ENCODE data around the gene POLR3A.

Gene POLR3A

GRCh38 chr10:77983384-77984341 lies 45.7 kb downstream of the POLR3A start:
- no peak for TF ChIP-seq Cebpa-rat (IDR thresholded peaks at IDR 0.05)
- H4K20me1 ChIP-seq, result peaks cover 0 to 17% (median 4%) of the 10 kb centered on the region in 11 experiments; a peak in 9 of 22 replicates
- peaks cover 92 to 100% (median 98%) of the 10 kb centered on the region in 11 experiments for H3K36me3 ChIP-seq
- no peaks in the 10 kb centered on the region for H3K27me3 ChIP-seq
- no peak overlapping the region for H3K4me3 ChIP-seq
- peak overlapping the region in 1 of 11 experiments; percentile 21; a peak in 2 of 22 replicates for H3K27ac ChIP-seq
- peaks cover 0 to 27% (median 4%) of the 10 kb centered on the region in 10 experiments; a peak in 9 of 20 replicates for H3K4me1 ChIP-seq
- H3K9ac ChIP-seq, result 0 out of 22 replicates have a peak overlapping the region, but pooled peaks of 1 of the 11 experiments have one; percentile 0
- peak overlapping the region in 4 of 11 experiments; percentile 30 to 58 (median 36); a peak in 7 of 22 replicates for H3K4me2 ChIP-seq
- H3K9me3 ChIP-seq (replicated peaks in 1 of 11), result no peaks in the 10 kb centered on the region

DNA sequence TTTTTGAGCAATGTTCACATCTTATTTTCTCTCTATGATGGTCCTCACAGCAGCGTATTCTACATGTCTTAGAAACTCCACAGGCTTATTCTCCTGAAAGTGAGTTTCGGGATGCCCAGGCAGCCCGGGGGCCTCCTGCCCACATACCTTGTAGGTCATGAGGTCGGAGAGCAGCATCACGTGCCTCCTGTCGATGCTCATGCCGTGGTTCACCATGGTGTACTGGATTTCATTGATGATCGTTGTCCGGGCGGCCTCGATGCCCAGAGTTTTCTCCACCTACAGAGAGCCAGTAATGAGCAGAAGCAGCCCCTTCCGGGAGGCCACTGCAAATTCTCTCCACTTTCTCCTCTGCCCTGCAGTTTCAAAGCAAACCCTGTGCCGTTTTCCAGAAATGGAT lies 48.0 kb downstream of the POLR3A start:
- Histone ChIP-seq H3K9me3 (replicated peaks in 1 of 11) (no peaks in the 10 kb centered on the region), H3K27me3 (no peaks in the 10 kb centered on the region), H3K4me2 (no peak overlapping the region), H4K20me1 (peaks cover 0 to 17% (median 0%) of the 10 kb centered on the region in 11 experiments; a peak in 4 of 22 replicates), H3K4me1 (peaks cover 0 to 27% (median 4%) of the 10 kb centered on the region in 10 experiments; a peak in 9 of 20 replicates), H3K36me3 (peaks cover 92 to 100% (median 98%) of the 10 kb centered on the region in 11 experiments), H3K9ac (no peak overlapping the region), H3K4me3 (no peak overlapping the region), H3K27ac (no peak overlapping the region)
- TF ChIP-seq Cebpa-rat (IDR thresholded peaks at IDR 0.05), result no peak

GRCh38 chr10:77979221-77979620 lies 50.1 kb downstream of the POLR3A start:
- Histone ChIP-seq H3K4me2 (no peak overlapping the region), H3K36me3 (peaks cover 91 to 99% (median 97%) of the 10 kb centered on the region in 11 experiments), H4K20me1 (peaks cover 0 to 11% (median 0%) of the 10 kb centered on the region in 11 experiments; a peak in 4 of 22 replicates), H3K9me3 (replicated peaks in 1 of 11) (no peaks in the 10 kb centered on the region), H3K27ac (no peak overlapping the region), H3K4me3 (no peak overlapping the region), H3K4me1 (peaks cover 0 to 14% (median 4%) of the 10 kb centered on the region in 10 experiments; a peak in 9 of 20 replicates), H3K27me3 (no peaks in the 10 kb centered on the region), H3K9ac (no peak overlapping the region)
- no peak for TF ChIP-seq Cebpa-rat (IDR thresholded peaks at IDR 0.05)

GRCh38 chr10:77978360-77978759 lies 51.0 kb downstream of the POLR3A start:
- Histone ChIP-seq H3K27ac (no peak overlapping the region), H3K9me3 (replicated peaks in 1 of 11) (no peaks in the 10 kb centered on the region), H3K4me3 (no peak overlapping the region), H3K9ac (no peak overlapping the region), H3K36me3 (peaks cover 83 to 91% (median 89%) of the 10 kb centered on the region in 11 experiments), H4K20me1 (peaks cover 0 to 11% (median 0%) of the 10 kb centered on the region in 11 experiments; a peak in 4 of 22 replicates), H3K4me1 (peaks cover 0 to 6% (median under 1%) of the 10 kb centered on the region in 10 experiments; a peak in 9 of 20 replicates), H3K27me3 (no peaks in the 10 kb centered on the region), H3K4me2 (no peak overlapping the region)
- no peak for TF ChIP-seq Cebpa-rat (IDR thresholded peaks at IDR 0.05)

- Histone ChIP-seq H3K36me3 (peaks cover 79 to 86% (median 84%) of the 10 kb centered on the region in 11 experiments), H3K4me3 (no peak overlapping the region), H4K20me1 (peaks cover 0 to 11% (median 0%) of the 10 kb centered on the region in 11 experiments; a peak in 4 of 22 replicates), H3K4me1 (peaks cover 0 to 2% (median 0%) of the 10 kb centered on the region in 10 experiments; a peak in 3 of 20 replicates), H3K9me3 (replicated peaks in 1 of 11) (no peaks in the 10 kb centered on the region), H3K27ac (no peak overlapping the region), H3K27me3 (no peaks in the 10 kb centered on the region), H3K9ac (no peak overlapping the region), H3K4me2 (no peak overlapping the region)
- no peak for TF ChIP-seq Cebpa-rat (IDR thresholded peaks at IDR 0.05)
Measured at GRCh38 chr10:77977934-77978333, 51.4 kb downstream of the POLR3A start.

DNA sequence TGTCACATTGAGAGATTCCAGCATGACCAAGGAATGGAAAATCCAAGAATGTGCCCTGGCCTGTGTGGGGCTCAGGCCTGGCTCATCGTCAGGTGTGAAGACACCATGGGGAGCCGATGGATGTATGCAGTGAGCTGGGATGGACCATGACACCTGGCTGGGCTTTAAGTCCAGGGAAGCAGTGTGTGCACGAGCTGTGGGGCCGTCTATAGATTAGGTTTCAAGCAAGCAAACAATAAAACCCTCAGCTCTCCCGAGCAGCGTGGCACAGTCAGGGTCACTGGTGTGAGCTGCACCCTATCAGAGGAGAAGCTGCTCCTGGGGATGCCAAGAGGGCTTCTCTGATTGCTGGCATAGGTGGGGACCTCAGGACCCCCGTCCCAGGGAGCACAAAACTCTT lies 52.3 kb downstream of the POLR3A start:
- H3K9me3 ChIP-seq (replicated peaks in 1 of 11), result no peaks in the 10 kb centered on the region
- TF ChIP-seq Cebpa-rat (IDR thresholded peaks at IDR 0.05), result no peak
- H4K20me1 ChIP-seq, result peaks cover 0 to 11% (median 0%) of the 10 kb centered on the region in 11 experiments; a peak in 4 of 22 replicates
- no peak overlapping the region for H3K9ac ChIP-seq
- no peak overlapping the region for H3K4me2 ChIP-seq
- no peak overlapping the region for H3K27ac ChIP-seq
- no peaks in the 10 kb centered on the region for H3K27me3 ChIP-seq
- H3K36me3 ChIP-seq, result peaks cover 69 to 80% (median 75%) of the 10 kb centered on the region in 11 experiments
- no peak overlapping the region for H3K4me3 ChIP-seq
- no peaks in the 10 kb centered on the region; a peak in 1 of 20 replicates for H3K4me1 ChIP-seq

GRCh38 chr10:77975086-77975666 lies 54.1 kb downstream of the POLR3A start:
- Histone ChIP-seq H3K4me2 (no peak overlapping the region), H4K20me1 (peaks cover 0 to 11% (median 0%) of the 10 kb centered on the region in 11 experiments; a peak in 2 of 22 replicates), H3K9ac (no peak overlapping the region), H3K4me1 (peaks cover 10 to 16% (median 13%) of the 10 kb centered on the region in 10 experiments), H3K9me3 (replicated peaks in 1 of 11) (no peaks in the 10 kb centered on the region), H3K27me3 (no peaks in the 10 kb centered on the region), H3K36me3 (peaks cover 54 to 69% (median 59%) of the 10 kb centered on the region in 11 experiments), H3K27ac (no peak overlapping the region), H3K4me3 (no peak overlapping the region)
- TF ChIP-seq Cebpa-rat (IDR thresholded peaks at IDR 0.05), result no peak

DNA sequence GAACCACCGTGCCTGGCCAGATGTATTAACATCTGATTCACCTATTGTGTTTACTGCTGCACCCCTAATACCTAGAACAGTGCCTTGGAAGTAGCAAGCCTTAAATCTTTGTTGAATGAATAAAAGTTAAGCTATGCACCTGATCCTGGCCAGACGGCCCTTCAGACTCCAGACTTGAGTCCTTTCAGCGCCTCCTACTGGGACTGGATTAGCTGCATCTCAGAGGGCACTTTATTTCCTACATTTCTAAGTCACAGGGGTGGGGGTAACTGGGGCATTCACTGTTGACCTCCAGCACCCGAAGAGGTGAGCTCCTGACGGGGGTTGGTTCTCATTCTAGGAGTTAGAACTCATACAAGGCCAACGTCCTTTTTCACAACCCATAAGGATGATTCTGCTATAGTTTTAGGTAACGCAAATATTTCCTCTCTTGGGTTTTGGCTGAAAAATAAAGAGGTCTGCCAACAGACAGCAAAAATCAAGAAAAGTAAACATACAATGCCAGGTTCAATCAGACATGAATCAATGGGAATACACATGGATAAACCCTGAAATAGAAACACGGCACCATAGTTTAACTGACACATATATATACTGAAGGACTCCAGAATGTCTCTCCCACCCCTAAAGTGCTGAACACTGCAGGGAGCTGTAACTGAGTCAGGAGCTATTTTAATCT lies 54.8 kb downstream of the POLR3A start:
- H3K9me3 ChIP-seq (replicated peaks in 1 of 11), result no peaks in the 10 kb centered on the region
- H3K27me3 ChIP-seq, result no peaks in the 10 kb centered on the region
- peaks cover 10 to 16% (median 13%) of the 10 kb centered on the region in 10 experiments for H3K4me1 ChIP-seq
- TF ChIP-seq Cebpa-rat (IDR thresholded peaks at IDR 0.05), result no peak
- no peak overlapping the region for H3K27ac ChIP-seq
- no peak overlapping the region for H3K4me2 ChIP-seq
- no peak overlapping the region for H3K9ac ChIP-seq
- H4K20me1 ChIP-seq, result peaks cover 0 to 11% (median 0%) of the 10 kb centered on the region in 11 experiments; a peak in 2 of 22 replicates
- H3K4me3 ChIP-seq, result no peak overlapping the region
- peaks cover 48 to 63% (median 52%) of the 10 kb centered on the region in 11 experiments for H3K36me3 ChIP-seq

Data from BLaER1 treated with 17β-estradiol and CSF1 and Interleukin-3, amounts not matched to agents 10 nM and 100 nM (cell line).